GM12864 (cell line): Measurements from ENCODE around the gene MATK.

Experiments used
- DNase-seq: peaks from one replicate; pipeline ENCODE4 v3.0.0-alpha.2; 2011; ENCODE audit warnings: low read depth
- H3K4me3 ChIP-seq: 2 replicates; pipeline ENCODE4 v1.5.1; 2011; ENCODE audit warnings: mild to moderate bottlenecking, low read depth, low read length, control low read depth
- CTCF ChIP-seq: IDR thresholded peaks from 2 replicates; pipeline ENCODE4 v1.5.1; 2011; ENCODE audit warnings: low read depth, mild to moderate bottlenecking, moderate library complexity, low read length, control low read depth, inconsistent platforms; ENCODE audit errors: missing control alignments

Gene MATK

GRCh38 chr19:3737487-3738205 lies 48.5 kb downstream of the MATK start:
- DNase-seq: no peak
- no peak overlapping the region for H3K4me3 ChIP-seq
- no peak for TF ChIP-seq CTCF

DNA sequence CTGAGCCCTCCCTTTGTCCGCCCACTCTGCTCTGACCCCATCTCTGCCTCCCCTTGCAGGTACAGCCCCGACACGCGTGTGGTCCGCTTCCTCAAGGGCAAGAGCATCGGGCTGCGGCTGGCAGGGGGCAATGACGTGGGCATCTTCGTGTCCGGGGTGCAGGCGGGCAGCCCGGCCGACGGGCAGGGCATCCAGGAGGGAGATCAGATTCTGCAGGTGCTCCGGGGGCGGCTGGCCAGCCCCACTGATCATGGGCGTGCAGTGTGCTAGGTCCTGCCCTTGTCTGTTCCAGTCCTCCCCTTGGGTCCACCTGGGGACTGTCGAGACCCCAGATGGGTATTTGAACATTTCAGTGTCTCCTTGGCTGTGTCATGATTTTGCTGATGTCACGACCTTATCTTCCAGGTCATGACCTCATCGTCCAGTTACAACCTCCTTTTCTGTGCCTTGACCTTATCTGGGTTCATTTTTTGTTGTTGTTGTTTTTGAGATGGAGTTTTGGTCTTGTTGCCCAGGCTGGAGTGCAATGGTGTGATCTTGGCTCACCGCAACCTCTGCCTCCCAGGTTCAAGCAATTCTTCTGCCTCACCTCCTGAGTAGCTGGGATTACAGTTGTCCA lies 50.0 kb downstream of the MATK start:
- no peak for TF ChIP-seq CTCF
- DNase-seq: no peak
- no peak overlapping the region for H3K4me3 ChIP-seq

- TF ChIP-seq CTCF: no peak
- H3K4me3 ChIP-seq: no peak overlapping the region
- no peak for DNase-seq
These were observed 51.9 kb downstream of the MATK start for GRCh38 chr19:3734310-3734600.

GRCh38 chr19:3733549-3734309 lies 52.5 kb downstream of the MATK start:
- H3K4me3 ChIP-seq: no peak overlapping the region
- no peak for DNase-seq
- no peak for TF ChIP-seq CTCF

DNA sequence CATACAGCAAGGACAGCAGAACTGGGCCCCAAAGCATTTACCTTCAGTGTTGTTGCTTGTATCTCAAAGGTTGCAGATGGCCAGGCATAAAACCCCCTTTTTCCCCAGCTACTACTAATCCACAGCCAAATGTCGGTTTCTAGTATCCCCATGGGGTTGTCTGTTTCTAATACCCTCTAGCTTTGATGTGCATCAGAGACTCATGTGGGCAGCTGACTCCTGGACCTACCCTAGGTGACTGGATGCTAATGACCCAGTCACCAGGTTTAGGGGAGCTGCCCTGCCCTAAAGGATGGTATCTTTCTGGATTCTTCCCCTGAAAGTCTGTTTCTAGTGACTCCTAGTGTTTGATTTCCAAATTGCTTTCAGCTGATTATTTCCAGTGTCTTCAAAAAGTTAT lies 54.1 kb downstream of the MATK start:
- TF ChIP-seq CTCF: no peak
- no peak for DNase-seq
- H3K4me3 ChIP-seq: no peak overlapping the region

GRCh38 chr19:3730457-3730958 lies 55.7 kb downstream of the MATK start:
- no peak for DNase-seq
- H3K4me3 ChIP-seq: no peak overlapping the region
- TF ChIP-seq CTCF: no peak
